B cell (primary cell): ENCODE data around the gene KISS1R. TPM values are rescaled to one million over a fixed set of nuclear protein-coding genes. Genes with fewer than 3 reads are reported as not detected.

Source experiments
- ATAC-seq: fragments of 200-7000 bp; cut with Tn5 transposase; one replicate; pipeline ENCODE4 v1.10.0; 2021; ENCODE audit warnings: low read depth, mild to moderate bottlenecking, moderate number of reproducible peaks, moderate library complexity
- CTCF ChIA-PET: fragments of 350-600 bp; sonication (Branson Sonifier 250); formaldehyde crosslinking; loops from one replicate; lab custom pipeline; 2021; ENCODE audit warnings: antibody characterized with exemption, inconsistent platforms; lab: Charles Lee
- POLR2A ChIA-PET: fragments of 350-600 bp; sonication (Branson Sonifier 250); formaldehyde crosslinking; loops from one replicate; lab custom pipeline; 2021; ENCODE audit warnings: antibody characterized with exemption; lab: Charles Lee
- DNase-seq: peaks from one replicate; pipeline ENCODE4 v3.0.0; 2013
- H2AFZ ChIP-seq: 2 replicates; pipeline ENCODE4 v1.6.1; 2012; ENCODE audit warnings: mild to moderate bottlenecking, low read depth, low read length; ENCODE audit not compliant: insufficient read depth, poor library complexity, severe bottlenecking
- H3K27ac ChIP-seq, 2 donors: 1 replicate in 1 of 2; 2 replicates in 1 of 2; pipeline ENCODE4 v1.5.1; 2012 to 2013; ENCODE audit warnings: low read length in 2 of 2, mild to moderate bottlenecking in 2 of 2, moderate library complexity in 1 of 2
- H3K27me3 ChIP-seq, 4 experiments: fragments of 200-600 bp in 1 of 4; sonication (generic) in 1 of 4; replicated peaks in 1 of 4; 1 replicate in 2 of 4; 2 replicates in 2 of 4; pipeline versions ENCODE4 v1.6.1 to v1.7.0; 2013 to 2016; ENCODE audit warnings: low read length in 3 of 4, mild to moderate bottlenecking in 2 of 4, mixed read lengths in 1 of 4, moderate library complexity in 1 of 4; ENCODE audit not compliant: insufficient read depth in 4 of 4, control insufficient read depth in 3 of 4; ENCODE audit errors: control extremely low read depth in 1 of 4
- H3K36me3 ChIP-seq, 2 experiments: replicated peaks in 1 of 2; 1 replicate in 1 of 2; 2 replicates in 1 of 2; pipeline versions ENCODE4 v1.6.1 to v1.7.1; 2013; ENCODE audit warnings: low read length in 1 of 2; ENCODE audit not compliant: insufficient read depth in 2 of 2, control insufficient read depth in 1 of 2; ENCODE audit errors: control extremely low read depth in 1 of 2, extremely low read depth in 1 of 2
- H3K4me1 ChIP-seq, 2 donors: fragments of 200-600 bp in 1 of 2; sonication (generic) in 1 of 2; 1 replicate in 1 of 2; 2 replicates in 1 of 2; pipeline versions ENCODE4 v1.5.1 to v1.6.1; 2013 to 2017; ENCODE audit warnings: low read length in 2 of 2; ENCODE audit not compliant: control insufficient read depth in 2 of 2, insufficient read depth in 2 of 2
- H3K4me2 ChIP-seq: replicated peaks from 2 replicates; pipeline ENCODE3; 2012; ENCODE audit warnings: mild to moderate bottlenecking, low read depth, low read length; ENCODE audit not compliant: poor library complexity, severe bottlenecking
- H3K4me3 ChIP-seq, 5 experiments: fragments of 200-600 bp in 1 of 5; sonication (generic) in 1 of 5; 1 replicate in 3 of 5; 2 replicates in 2 of 5; pipeline versions ENCODE4 v1.5.1 to v1.7.0; 2011 to 2016; ENCODE audit warnings: low read length in 4 of 5, mild to moderate bottlenecking in 4 of 5, low read depth in 2 of 5, control low read depth in 1 of 5, moderate library complexity in 1 of 5; ENCODE audit not compliant: insufficient read depth in 1 of 5; ENCODE audit errors: control extremely low read depth in 1 of 5, extremely low read depth in 1 of 5
- H3K79me2 ChIP-seq: fragments of 200-600 bp; sonication (generic); one replicate; pipeline ENCODE4 v1.6.0; 2016; ENCODE audit warnings: low read length; ENCODE audit not compliant: control insufficient read depth, insufficient read depth
- H3K9ac ChIP-seq: fragments of 200-600 bp; sonication (generic); 2 replicates; pipeline ENCODE4 v1.6.1; 2017; ENCODE audit warnings: mild to moderate bottlenecking, low read length, moderate library complexity
- H3K9me3 ChIP-seq, 3 donors: one replicate each; pipeline versions ENCODE4 v1.6.1 to v1.7.1; 2013; ENCODE audit warnings: low read length in 2 of 3; ENCODE audit not compliant: control insufficient read depth in 2 of 3, insufficient read depth in 1 of 3; ENCODE audit errors: control extremely low read depth in 1 of 3
- H4K20me1 ChIP-seq: 2 replicates; pipeline ENCODE4 v1.6.0; 2012; ENCODE audit warnings: mild to moderate bottlenecking, low read length; ENCODE audit not compliant: insufficient read depth, control insufficient read depth, poor library complexity, severe bottlenecking
- H3K27ac Mint-ChIP-seq: one replicate; pipeline ENCODE4 v1.8.0; 2021; ENCODE audit warnings: mixed read lengths
- H3K27me3 Mint-ChIP-seq: one replicate; pipeline ENCODE4 v1.8.0; 2021; ENCODE audit warnings: mixed read lengths
- H3K4me1 Mint-ChIP-seq: one replicate; pipeline ENCODE4 v1.8.0; 2021; ENCODE audit warnings: mixed read lengths
- H3K4me3 Mint-ChIP-seq: one replicate; pipeline ENCODE4 v1.8.0; 2021; ENCODE audit warnings: mixed read lengths
- H3K9me3 Mint-ChIP-seq: one replicate; pipeline ENCODE4 v1.8.0; 2022; ENCODE audit warnings: mixed read lengths; ENCODE audit not compliant: insufficient read depth
- CTCF ChIP-seq: fragments of 200-600 bp; IDR thresholded peaks from one replicate; pipeline ENCODE4 v1.8.0; 2022; ENCODE audit warnings: antibody characterized with exemption, mild to moderate bottlenecking
- EZH2 ChIP-seq: IDR thresholded peaks from 2 replicates; pipeline ENCODE4 v1.6.1; 2012; ENCODE audit warnings: borderline replicate concordance, low read depth, mild to moderate bottlenecking, moderate library complexity, low read length; ENCODE audit not compliant: insufficient read depth, poor library complexity, severe bottlenecking
- WGBS: methylation state at CpG from one replicate; pipeline ENCODE4 v1.1.5; 2013; ENCODE audit warnings: missing lambda C conversion rate; ENCODE audit not compliant: insufficient coverage; 5-methylcytosine and 5-hydroxymethylcytosine counted together
- intact Hi-C: fragments of 100-400 bp; cut with micrococcal nuclease; formaldehyde crosslinking; loops from one replicate; pipeline ENCODE4 v1.10.0; 2022
- polyA plus RNA-seq: library from polyadenylated mRNA; depleted of rRNA; stranded (reverse); fragments of >200 nt; gene quantifications from 2 replicates; pipeline ENCODE4 v1.2.3, GENCODE V29; 2012
- total RNA-seq, 2 donors: library from RNA; stranded (reverse); fragments of 120-200 nt in 1 of 2; gene quantifications; 1 replicate in 1 of 2; 2 replicates in 1 of 2; pipeline versions ENCODE4 v1.2.3 to v1.2.4, GENCODE V29; 2013 to 2022

The KISS1R gene
- total and polyA plus RNA-seq, 2 donors (not counting 1 experiment from before 2014, with no cell fraction given): 0.79 to 1.3 TPM

- Histone ChIP-seq H3K9ac (no peak overlapping the region), H4K20me1 (peaks cover 50% of the 10 kb centered on the region), H3K4me3 (no peak overlapping the region), H3K36me3 (peaks cover 0 to 31% of the 10 kb centered on the region in 2 experiments), H3K79me2 (peaks cover 35% of the 10 kb centered on the region), H3K27ac (no peak overlapping the region), H3K4me2 (no peak overlapping the region), H3K4me1 (peaks cover 3 to 14% of the 10 kb centered on the region in 2 donors), H2AFZ (no peak overlapping the region), H3K27me3 (no peaks in the 10 kb centered on the region), H3K9me3 (no peaks in the 10 kb centered on the region)
- 96% methylated on average over 28 of the region's 36 CpGs for WGBS
- ChIA-PET POLR2A (no interaction called here), CTCF (no interaction called here)
- no peak for TF ChIP-seq EZH2
- TF ChIP-seq CTCF: no peak
- H3K4me1 Mint-ChIP-seq: peaks cover 7% of the 10 kb centered on the region
- intact Hi-C loops: no loop called here
- no peak for DNase-seq
- no peak for ATAC-seq
- H3K4me3 Mint-ChIP-seq: no peak overlapping the region
- H3K27me3 Mint-ChIP-seq: no peaks in the 10 kb centered on the region
- H3K9me3 Mint-ChIP-seq: no peaks in the 10 kb centered on the region
- H3K27ac Mint-ChIP-seq: no peak overlapping the region
These were observed 42.1 kb downstream of the KISS1R start for GRCh38 chr19:958967-959855.

DNA sequence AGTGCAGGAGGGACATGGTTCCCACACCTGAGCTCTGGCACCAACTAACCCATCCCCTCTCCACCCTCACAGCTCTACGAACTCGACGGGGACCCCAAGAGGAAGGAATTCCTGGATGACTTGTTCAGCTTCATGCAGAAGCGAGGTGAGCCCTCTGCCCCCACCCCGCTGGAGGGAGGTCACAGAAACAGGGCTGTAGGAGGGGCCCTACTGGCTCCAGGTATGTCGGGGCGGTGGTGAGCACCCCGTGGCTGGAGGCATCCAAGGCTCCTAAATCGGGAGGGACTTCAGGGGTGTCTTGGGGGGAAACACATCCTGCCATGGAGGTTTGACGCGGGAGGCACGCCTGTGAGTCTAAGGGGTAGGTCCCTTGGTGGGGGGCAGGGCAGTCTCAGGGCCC, 42.9 kb downstream of the KISS1R start:
- TF ChIP-seq CTCF: no peak
- TF ChIP-seq EZH2: no peak

More for the DNA sequence above, 42.9 kb downstream of the KISS1R start:
- Histone ChIP-seq H2AFZ (no peak overlapping the region), H3K36me3 (peaks cover 0 to 38% of the 10 kb centered on the region in 2 experiments), H3K9ac (no peak overlapping the region), H3K4me1 (peaks cover 0 to 6% of the 10 kb centered on the region in 2 donors), H3K4me2 (no peak overlapping the region), H4K20me1 (peaks cover 43% of the 10 kb centered on the region), H3K4me3 (no peak overlapping the region), H3K79me2 (peaks cover 27% of the 10 kb centered on the region), H3K27me3 (no peaks in the 10 kb centered on the region), H3K27ac (no peak overlapping the region), H3K9me3 (peaks cover 0 to 7% (median 0%) of the 10 kb centered on the region in 3 donors)
- ATAC-seq (no peak), DNase-seq (no peak)
- Mint-ChIP-seq H3K4me3 (no peak overlapping the region), H3K27me3 (no peaks in the 10 kb centered on the region), H3K9me3 (no peaks in the 10 kb centered on the region), H3K4me1 (peaks cover 1% of the 10 kb centered on the region), H3K27ac (no peak overlapping the region)
- intact Hi-C loops: no loop called here
- WGBS: 68% methylated on average over 11 of the region's 12 CpGs
- ChIA-PET POLR2A (no interaction called here), CTCF (no interaction called here)
